Measurements from ENCODE around the gene HEG1.

GRCh38 chr3:125024817-125025216 is 31.0 kb downstream of the HEG1 start:
- TF ChIP-seq POLR2A (IDR thresholded peaks at IDR 0.05) (no peak), CTCF (IDR thresholded peaks at IDR 0.05) (no peak)

Data from Peyer's patch (tissue), 4 donors.